IPS-15b (cell line): ENCODE data around the gene MEPCE.

ENCODE experiments used
- H3K27me3 ChIP-seq: one replicate; pipeline ENCODE4 v1.6.1; 2013; ENCODE audit warnings: low read length; ENCODE audit not compliant: control insufficient read depth, insufficient read depth
- H3K36me3 ChIP-seq: one replicate; pipeline ENCODE4 v1.6.1; 2013; ENCODE audit warnings: low read length; ENCODE audit not compliant: control insufficient read depth, insufficient read depth
- H3K4me1 ChIP-seq: one replicate; pipeline ENCODE4 v1.6.1; 2013; ENCODE audit warnings: mild to moderate bottlenecking, low read length; ENCODE audit not compliant: control insufficient read depth, insufficient read depth
- H3K4me3 ChIP-seq: one replicate; pipeline ENCODE4 v1.5.1; 2013; ENCODE audit warnings: low read depth, low read length
- H3K9ac ChIP-seq: one replicate; pipeline ENCODE4 v1.6.1; 2013; ENCODE audit warnings: low read depth, mild to moderate bottlenecking, low read length
- H3K9me3 ChIP-seq: one replicate; pipeline ENCODE4 v1.6.1; 2013; ENCODE audit warnings: mild to moderate bottlenecking, low read length; ENCODE audit not compliant: control insufficient read depth, insufficient read depth

Gene MEPCE

DNA sequence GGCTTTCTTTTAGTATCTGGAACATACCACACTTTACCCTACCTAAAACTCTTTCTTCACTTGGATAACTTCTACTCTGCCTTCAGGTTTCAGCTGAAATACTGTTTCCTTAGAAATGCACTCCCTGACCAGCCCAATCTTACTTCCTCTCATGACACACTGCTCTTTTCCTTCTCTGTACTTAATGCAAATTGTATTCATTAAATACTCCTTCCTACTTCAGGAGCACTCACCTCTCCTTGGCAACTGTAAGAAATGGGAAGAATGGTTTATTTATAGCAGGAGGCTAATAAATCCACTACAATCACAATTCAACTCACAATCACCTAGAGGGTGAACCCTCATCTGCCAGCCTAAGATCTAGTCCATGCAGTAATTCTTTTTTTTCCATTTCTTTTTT, 16.3 kb upstream of the MEPCE start:
- Histone ChIP-seq H3K27me3 (no peaks in the 10 kb centered on the region), H3K4me3 (no peak overlapping the region), H3K36me3 (no peaks in the 10 kb centered on the region), H3K9me3 (no peaks in the 10 kb centered on the region), H3K4me1 (no peaks in the 10 kb centered on the region), H3K9ac (peak overlapping the region; percentile 12)

- H3K36me3 ChIP-seq, result no peaks in the 10 kb centered on the region
- H3K4me1 ChIP-seq, result no peaks in the 10 kb centered on the region
- H3K27me3 ChIP-seq, result no peaks in the 10 kb centered on the region
- no peaks in the 10 kb centered on the region for H3K9me3 ChIP-seq
- H3K9ac ChIP-seq, result no peak overlapping the region
- H3K4me3 ChIP-seq, result no peak overlapping the region
These were observed 15.7 kb upstream of the MEPCE start for GRCh38 chr7:100413889-100414288.

DNA sequence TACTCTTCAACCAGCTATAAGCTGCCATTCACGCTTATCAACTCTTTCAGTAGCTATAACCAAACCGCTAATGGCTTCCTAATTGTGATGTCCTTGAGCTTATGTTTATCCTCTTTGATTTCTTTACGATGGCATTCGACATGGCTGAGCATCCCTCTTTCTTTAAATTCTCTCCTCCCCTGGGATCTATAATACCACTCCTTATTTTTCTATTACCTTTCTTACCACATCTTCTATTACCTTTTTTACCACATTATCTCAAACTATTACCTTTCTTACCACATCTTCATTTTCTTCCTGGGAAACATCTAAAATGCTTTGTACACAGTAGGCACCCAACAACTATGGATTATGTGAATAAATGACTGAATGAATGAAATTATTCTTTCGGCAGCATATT, 14.2 kb upstream of the MEPCE start:
- Histone ChIP-seq H3K9ac (no peak overlapping the region), H3K9me3 (no peaks in the 10 kb centered on the region), H3K4me1 (no peaks in the 10 kb centered on the region), H3K4me3 (no peak overlapping the region), H3K36me3 (no peaks in the 10 kb centered on the region), H3K27me3 (no peaks in the 10 kb centered on the region)

DNA sequence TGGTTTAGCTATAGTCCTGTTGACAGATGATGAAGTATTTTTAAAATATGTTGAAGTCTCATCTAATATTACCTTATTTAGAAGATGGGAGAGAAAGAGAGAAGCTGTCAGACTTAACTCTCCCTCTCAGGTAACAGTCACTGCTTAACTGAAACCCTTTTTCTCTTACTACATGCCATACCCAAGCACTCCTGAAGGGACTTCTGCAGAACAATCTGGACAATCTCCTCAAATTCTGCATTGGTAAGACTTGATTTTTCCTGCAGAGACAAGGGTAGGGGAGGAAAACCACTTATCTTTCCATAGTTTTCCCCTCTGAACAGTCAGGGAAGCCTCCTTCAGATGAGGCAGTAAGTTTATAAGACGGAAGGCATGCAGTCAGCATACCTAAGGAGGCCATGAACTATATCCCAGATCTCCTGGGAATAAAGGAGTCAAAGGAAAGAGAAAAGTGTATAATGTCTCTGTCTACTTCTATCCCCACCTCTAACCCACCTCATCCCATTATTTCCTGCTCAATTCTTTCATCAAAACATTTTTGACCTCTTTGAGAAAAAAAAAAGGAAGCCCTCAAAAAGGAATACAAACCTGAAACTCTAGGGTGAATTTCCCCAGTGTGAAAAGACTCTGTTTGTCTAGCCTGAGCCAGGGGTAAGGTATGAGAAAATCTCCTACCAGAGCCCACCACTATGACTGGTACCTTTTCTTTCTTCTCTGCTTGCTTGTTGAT, 10.5 kb upstream of the MEPCE start:
- Histone ChIP-seq H3K4me1 (no peaks in the 10 kb centered on the region), H3K9me3 (no peaks in the 10 kb centered on the region), H3K9ac (no peak overlapping the region)

DNA sequence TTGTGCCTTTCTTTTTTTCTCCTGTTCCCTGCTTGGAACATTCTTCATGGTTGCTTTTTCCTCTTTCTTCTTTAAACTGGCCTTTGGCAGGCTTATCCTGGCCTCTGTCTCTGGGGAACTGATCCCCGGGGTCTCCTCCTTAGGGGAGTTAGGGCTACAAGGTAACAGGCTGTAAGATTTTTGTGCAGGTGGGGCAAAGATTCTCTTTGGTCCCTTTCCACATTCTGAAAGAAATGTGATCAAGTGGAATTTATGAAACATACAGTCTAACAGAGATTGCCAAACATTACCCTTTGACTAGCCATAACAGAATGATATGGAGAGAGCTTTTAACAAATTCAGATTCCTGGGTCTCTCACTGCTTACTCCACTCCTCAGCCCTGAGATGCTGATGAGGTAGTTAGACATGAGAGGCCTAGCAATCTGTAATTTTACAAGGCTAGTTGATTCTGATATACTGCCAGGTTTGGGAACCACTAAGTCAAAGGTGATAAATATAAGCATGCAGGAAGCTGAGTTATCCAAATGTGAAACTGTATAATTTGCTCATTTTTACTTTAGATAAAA, 9.9 kb upstream of the MEPCE start:
- H3K27me3 ChIP-seq, result no peaks in the 10 kb centered on the region
- H3K36me3 ChIP-seq, result no peaks in the 10 kb centered on the region
- no peaks in the 10 kb centered on the region for H3K9me3 ChIP-seq
- H3K4me3 ChIP-seq, result no peak overlapping the region
- H3K9ac ChIP-seq, result no peak overlapping the region
- H3K4me1 ChIP-seq, result no peaks in the 10 kb centered on the region

More for the DNA sequence above, 10.5 kb upstream of the MEPCE start:
- no peaks in the 10 kb centered on the region for H3K27me3 ChIP-seq
- no peak overlapping the region for H3K4me3 ChIP-seq
- no peaks in the 10 kb centered on the region for H3K36me3 ChIP-seq

DNA sequence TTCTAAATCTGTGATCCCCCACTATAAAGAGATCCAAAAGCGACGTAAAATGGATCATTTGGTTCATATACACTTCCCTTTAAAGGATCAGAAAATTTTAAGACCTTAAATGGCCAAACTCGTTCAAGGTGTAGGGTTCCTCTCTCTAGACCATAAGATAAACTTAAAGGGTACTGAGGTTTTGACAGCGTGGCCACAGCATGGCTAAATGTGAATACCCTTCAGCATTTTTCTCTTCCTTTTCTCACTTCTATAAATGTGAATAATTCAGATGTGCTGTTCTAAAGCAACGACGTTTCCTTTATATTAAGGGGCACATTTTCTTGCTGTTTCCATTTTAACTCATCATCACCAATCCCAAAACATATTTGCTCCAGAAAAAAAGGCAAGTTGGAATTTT, 6.3 kb upstream of the MEPCE start:
- peaks cover 5% of the 10 kb centered on the region for H3K27me3 ChIP-seq
- H3K4me1 ChIP-seq, result no peaks in the 10 kb centered on the region
- H3K4me3 ChIP-seq, result no peak overlapping the region
- H3K9me3 ChIP-seq, result no peaks in the 10 kb centered on the region
- H3K36me3 ChIP-seq, result no peaks in the 10 kb centered on the region
- H3K9ac ChIP-seq, result no peak overlapping the region

DNA sequence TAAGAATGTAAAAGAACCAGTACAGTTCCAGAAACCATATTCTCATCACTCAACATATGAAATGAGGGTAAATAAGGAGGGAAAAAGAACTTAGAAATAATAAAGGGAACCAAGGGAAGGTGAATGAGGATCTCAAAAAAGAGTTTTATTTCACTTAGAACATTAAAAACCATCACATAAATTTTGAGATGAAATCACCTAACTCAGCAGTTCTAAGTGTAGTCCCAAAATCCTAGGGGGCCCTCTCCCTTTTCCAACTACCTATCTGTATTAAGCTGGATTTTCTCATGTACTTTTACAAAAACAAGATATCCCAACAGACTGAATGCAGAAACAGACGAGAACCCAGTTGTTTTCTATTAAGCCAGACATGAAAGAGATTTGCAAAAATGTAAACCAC, 4.3 kb upstream of the MEPCE start:
- Histone ChIP-seq H3K27me3 (peaks cover 5% of the 10 kb centered on the region), H3K4me1 (no peaks in the 10 kb centered on the region), H3K9ac (no peak overlapping the region), H3K4me3 (no peak overlapping the region), H3K9me3 (no peaks in the 10 kb centered on the region), H3K36me3 (no peaks in the 10 kb centered on the region)

GRCh38 chr7:100426516-100426915, 3.1 kb upstream of the MEPCE start:
- Histone ChIP-seq H3K36me3 (no peaks in the 10 kb centered on the region), H3K4me3 (no peak overlapping the region), H3K9me3 (no peaks in the 10 kb centered on the region), H3K27me3 (peaks cover 5% of the 10 kb centered on the region), H3K4me1 (no peaks in the 10 kb centered on the region), H3K9ac (no peak overlapping the region)

- Histone ChIP-seq H3K4me1 (peaks cover 4% of the 10 kb centered on the region), H3K27me3 (peaks cover 5% of the 10 kb centered on the region), H3K9ac (no peak overlapping the region), H3K36me3 (peaks cover 3% of the 10 kb centered on the region), H3K9me3 (no peaks in the 10 kb centered on the region), H3K4me3 (peak overlapping the region; percentile 96)
These were observed 1.9 kb upstream of the MEPCE start for GRCh38 chr7:100427762-100428198.

DNA sequence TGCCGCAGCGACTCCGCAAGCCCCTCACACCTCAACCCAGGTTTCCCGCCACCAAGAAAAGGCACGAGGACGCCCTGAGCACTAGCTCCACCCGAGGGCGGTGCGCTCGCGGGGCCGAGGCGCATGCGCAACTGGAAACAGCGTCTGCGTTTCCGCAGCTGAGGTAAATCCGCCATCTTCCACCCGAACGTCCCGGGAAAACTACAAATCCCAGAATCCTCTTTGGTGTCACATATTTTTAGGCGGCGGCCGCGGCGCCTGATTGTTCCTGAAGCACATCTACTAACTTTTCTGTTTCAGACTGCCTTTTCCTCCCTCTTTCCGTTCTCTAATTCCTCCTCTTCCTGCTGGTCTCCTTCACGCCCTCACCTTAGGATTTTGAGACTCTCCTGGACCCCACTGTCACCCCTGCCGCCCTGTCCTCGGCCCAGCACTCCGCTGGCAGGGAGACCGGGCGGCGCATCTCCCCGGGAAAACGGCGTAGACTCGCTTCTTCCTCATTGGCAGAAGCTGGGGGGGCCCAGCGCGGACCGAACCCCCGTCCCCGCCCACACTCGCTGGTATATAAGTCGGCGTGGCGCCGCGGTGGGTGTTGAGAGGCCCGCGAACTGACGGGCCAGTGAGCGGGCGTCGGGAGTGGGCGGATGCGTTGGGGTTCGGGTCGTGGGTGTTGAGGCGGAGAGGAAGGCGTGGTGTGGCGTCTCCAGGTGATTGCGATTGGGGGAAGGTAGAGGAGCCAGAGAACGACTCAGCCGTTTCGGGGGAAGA, 1.2 kb upstream of the MEPCE start, which contains the start of gene ZCWPW1:
Gene ZCWPW1 (minus strand): TSS at position 505 of the 768 bp plus-strand sequence. CDS start 8,054 bp downstream, outside the sequence.
- Histone ChIP-seq H3K9me3 (no peaks in the 10 kb centered on the region), H3K27me3 (peaks cover 5% of the 10 kb centered on the region), H3K9ac (peak within 1 kb of the TSS; percentile 98), H3K4me1 (peaks cover 4% of the 10 kb centered on the region), H3K4me3 (peak within 1 kb of the TSS; percentile 96), H3K36me3 (peaks cover 9% of the 10 kb centered on the region)

DNA sequence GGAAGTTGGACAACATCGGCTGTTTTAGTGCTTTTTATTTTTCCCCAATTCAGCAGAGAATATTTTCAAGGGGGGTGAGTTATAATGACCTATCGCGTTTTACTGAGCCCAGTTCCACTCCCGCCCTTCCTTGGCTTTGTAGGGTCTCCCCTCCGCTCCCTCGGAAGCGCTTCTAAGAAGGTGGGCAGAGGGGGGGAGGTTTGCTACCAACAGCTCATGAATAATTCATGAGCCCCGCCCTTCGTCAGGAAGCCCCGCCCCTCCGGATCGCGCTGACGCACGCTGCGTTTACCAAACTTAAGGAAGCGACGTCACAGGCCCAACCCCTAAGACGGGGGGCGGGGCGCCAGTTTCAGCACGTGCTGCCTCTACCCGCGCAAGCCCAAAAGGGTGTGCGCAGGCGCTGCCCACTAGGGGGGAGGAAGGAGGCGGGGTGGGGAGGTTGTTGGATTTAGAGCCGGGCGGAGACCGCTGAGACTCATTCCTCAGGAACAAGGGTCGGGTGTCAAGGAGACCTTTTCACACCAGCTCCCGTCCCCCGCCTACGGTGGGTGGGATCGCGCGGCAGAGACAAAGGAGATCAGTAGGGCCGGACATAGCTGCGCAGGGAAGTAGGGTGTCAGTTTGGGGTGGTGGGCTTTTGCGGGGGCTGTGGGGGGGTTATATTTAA, 529 bp upstream of the MEPCE start:
- peak overlapping the region; percentile 98 for H3K9ac ChIP-seq
- peaks cover 16% of the 10 kb centered on the region for H3K36me3 ChIP-seq
- peak overlapping the region; percentile 96 for H3K4me3 ChIP-seq
- peaks cover 5% of the 10 kb centered on the region for H3K27me3 ChIP-seq
- no peaks in the 10 kb centered on the region for H3K9me3 ChIP-seq
- peaks cover 4% of the 10 kb centered on the region for H3K4me1 ChIP-seq
